Measurements from ENCODE around the gene PIP5K1A.
"Not testable (repeated sequence)": the region's sequence is repeated elsewhere in the genome, so short reads cannot be mapped to it uniquely, and the experiment has no call there.

The PIP5K1A gene

GRCh38 chr1:151184211-151184610 is 14.1 kb upstream of the PIP5K1A start:
- Histone ChIP-seq H3K4me1 (ENCODE audit: insufficient read depth, low read length, severe bottlenecking) (peaks cover 11% of the 10 kb centered on the region), H3K79me2 (ENCODE audit: insufficient read depth, low read length) (peaks cover 3% of the 10 kb centered on the region), H3F3A (ENCODE audit: insufficient read depth, low read length) (no peaks in the 10 kb centered on the region), H3K9me3 (ENCODE audit: low read length) (no peaks in the 10 kb centered on the region), H4K20me1 (ENCODE audit: insufficient read depth, low read length) (no peaks in the 10 kb centered on the region), H3K4me3 (ENCODE audit: low read depth, low read length, poor library complexity, severe bottlenecking) (no peak overlapping the region), H3K27ac (ENCODE audit: low read depth, low read length, poor library complexity, severe bottlenecking) (no peak overlapping the region), H3K36me3 (ENCODE audit: insufficient read depth, low read length) (peaks cover 60% of the 10 kb centered on the region), H3K9me2 (ENCODE audit: low read depth, low read length) (no peaks in the 10 kb centered on the region), H3K9ac (ENCODE audit: low read length) (no peak overlapping the region), H2AFZ (ENCODE audit: low read length) (no peak overlapping the region), H3K27me3 (ENCODE audit: insufficient read depth, low read length) (no peaks in the 10 kb centered on the region), H3K4me2 (ENCODE audit: low read length) (no peak overlapping the region)
- no peak for TF ChIP-seq EZH2 (IDR thresholded peaks at IDR 0.05; ENCODE audit: borderline replicate concordance, low read length)

- H4K20me1 ChIP-seq (ENCODE audit: insufficient read depth, low read length) = no peaks in the 10 kb centered on the region
- H3K4me1 ChIP-seq (ENCODE audit: insufficient read depth, low read length, severe bottlenecking) = peaks cover 16% of the 10 kb centered on the region
- H3F3A ChIP-seq (ENCODE audit: insufficient read depth, low read length) = no peaks in the 10 kb centered on the region
- H3K27ac ChIP-seq (ENCODE audit: low read depth, low read length, poor library complexity, severe bottlenecking) = no peak overlapping the region
- H2AFZ ChIP-seq (ENCODE audit: low read length) = no peak overlapping the region
- no peaks in the 10 kb centered on the region for H3K9me3 ChIP-seq (ENCODE audit: low read length)
- H3K9ac ChIP-seq (ENCODE audit: low read length) = no peak overlapping the region
- H3K4me2 ChIP-seq (ENCODE audit: low read length) = no peak overlapping the region
- H3K9me2 ChIP-seq (ENCODE audit: low read depth, low read length) = no peaks in the 10 kb centered on the region
- H3K79me2 ChIP-seq (ENCODE audit: insufficient read depth, low read length) = peaks cover 7% of the 10 kb centered on the region
- TF ChIP-seq EZH2 (IDR thresholded peaks at IDR 0.05; ENCODE audit: borderline replicate concordance, low read length) = no peak
- no peak for TF ChIP-seq CTCF (IDR thresholded peaks at IDR 0.05; ENCODE audit: low read length)
- H3K36me3 ChIP-seq (ENCODE audit: insufficient read depth, low read length) = peaks cover 34% of the 10 kb centered on the region
- no peaks in the 10 kb centered on the region; the same call in 1 of the 2 replicates for H3K27me3 ChIP-seq (ENCODE audit: insufficient read depth, low read length)
- no peak overlapping the region for H3K4me3 ChIP-seq (ENCODE audit: low read depth, low read length, poor library complexity, severe bottlenecking)
Observed at GRCh38 chr1:151187205-151187604, 11.1 kb upstream of the PIP5K1A start.

- not testable (repeated sequence) for H3K79me2 ChIP-seq (ENCODE audit: insufficient read depth, low read length); H3K27me3 ChIP-seq (ENCODE audit: insufficient read depth, low read length); H3K9me2 ChIP-seq (ENCODE audit: low read depth, low read length); H2AFZ ChIP-seq (ENCODE audit: low read length); H3F3A ChIP-seq (ENCODE audit: insufficient read depth, low read length); H3K9me3 ChIP-seq (ENCODE audit: low read length); H4K20me1 ChIP-seq (ENCODE audit: insufficient read depth, low read length); H3K27ac ChIP-seq (ENCODE audit: low read depth, low read length, poor library complexity, severe bottlenecking)
- Histone ChIP-seq H3K36me3 (ENCODE audit: insufficient read depth, low read length) (peaks cover 21% of the 10 kb centered on the region), H3K9ac (ENCODE audit: low read length) (peak overlapping the region; percentile 90), H3K4me1 (ENCODE audit: insufficient read depth, low read length, severe bottlenecking) (peaks cover 16% of the 10 kb centered on the region), H3K4me2 (ENCODE audit: low read length) (peak overlapping the region; percentile 87), H3K4me3 (ENCODE audit: low read depth, low read length, poor library complexity, severe bottlenecking) (peak overlapping the region; percentile 90)
Observed at GRCh38 chr1:151188667-151189066, 9.7 kb upstream of the PIP5K1A start.

DNA sequence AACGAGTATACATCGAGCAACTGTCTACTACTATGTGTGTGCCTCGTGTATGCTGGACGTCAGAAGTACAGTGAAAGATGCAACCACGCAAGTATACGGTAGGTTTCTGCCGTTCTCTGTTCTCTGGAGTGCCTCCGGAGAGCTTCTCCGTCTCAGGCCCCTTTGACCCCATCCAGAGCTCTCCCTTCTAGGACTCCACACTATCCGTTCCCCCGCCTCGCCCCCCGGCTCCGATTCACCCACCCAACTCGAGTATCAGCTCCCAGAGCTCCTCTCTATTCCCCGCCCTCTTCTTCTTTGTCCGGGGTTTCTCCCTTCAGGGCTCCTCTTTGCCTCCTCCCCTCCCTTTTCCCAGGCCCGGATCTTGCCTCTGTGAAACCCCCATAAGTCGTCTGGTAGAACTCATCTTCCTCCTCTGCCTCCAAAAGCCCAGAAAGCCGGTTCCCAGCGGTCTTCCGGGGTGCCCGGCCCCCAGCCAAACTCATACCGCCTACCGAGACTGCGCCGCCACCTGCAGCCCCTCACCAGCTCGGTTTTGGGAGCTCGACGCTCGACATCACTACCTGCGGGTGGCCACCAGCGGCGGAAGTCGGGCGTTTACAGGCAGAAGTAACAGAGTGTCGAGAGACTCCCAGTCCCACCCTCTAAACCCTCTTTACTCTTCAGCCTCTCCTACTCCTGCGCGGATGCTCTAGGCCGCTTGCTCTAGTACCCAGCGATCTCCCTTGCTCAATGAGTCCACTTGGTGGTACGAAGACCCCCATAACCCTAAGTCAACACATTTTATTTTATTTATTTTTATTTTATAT is 8.5 kb upstream of the PIP5K1A start, which contains the start of gene VPS72:
TSS of gene VPS72 (minus strand) at position 561 of the 809 bp plus-strand sequence. CDS start at position 485, 76 bp downstream.
- Histone ChIP-seq H2AFZ (ENCODE audit: low read length) (no peak within 1 kb of the TSS), H4K20me1 (ENCODE audit: insufficient read depth, low read length) (no peaks in the 10 kb centered on the region), H3F3A (ENCODE audit: insufficient read depth, low read length) (peaks cover 8% of the 10 kb centered on the region; the same call in 1 of the 2 replicates), H3K36me3 (ENCODE audit: insufficient read depth, low read length) (peaks cover 12% of the 10 kb centered on the region), H3K27me3 (ENCODE audit: insufficient read depth, low read length) (no peaks in the 10 kb centered on the region; the same call in 1 of the 2 replicates), H3K4me3 (ENCODE audit: low read depth, low read length, poor library complexity, severe bottlenecking) (peak within 1 kb of the TSS; percentile 90), H3K27ac (ENCODE audit: low read depth, low read length, poor library complexity, severe bottlenecking) (peak within 1 kb of the TSS; percentile 52), H3K9ac (ENCODE audit: low read length) (peak within 1 kb of the TSS; percentile 90), H3K79me2 (ENCODE audit: insufficient read depth, low read length) (peaks cover 7% of the 10 kb centered on the region), H3K4me2 (ENCODE audit: low read length) (peak within 1 kb of the TSS; percentile 87), H3K4me1 (ENCODE audit: insufficient read depth, low read length, severe bottlenecking) (peaks cover 16% of the 10 kb centered on the region), H3K9me3 (ENCODE audit: low read length) (no peaks in the 10 kb centered on the region), H3K9me2 (ENCODE audit: low read depth, low read length) (no peaks in the 10 kb centered on the region)
- TF ChIP-seq CTCF (IDR thresholded peaks at IDR 0.05; ENCODE audit: low read length) (no peak), EZH2 (IDR thresholded peaks at IDR 0.05; ENCODE audit: borderline replicate concordance, low read length) (no peak)
